Stimulated activated CD4-positive, alpha-beta T cell treated with anti-CD3 and anti-CD28 coated beads, Interleukin-2, amount 100 ng/mL, for 24 hours (primary cell): ENCODE data around the gene JAKMIP3.
A peak's percentile ranks its signal among the peaks of the same experiment; 100 is the strongest.

ENCODE experiments used
- DNase-seq, 2 donors: peaks; one replicate each; pipeline ENCODE4 v3.0.0-alpha.2; 2020

The JAKMIP3 gene

GRCh38 chr10:132065491-132066105, at the start of gene JAKMIP3:
JAKMIP3 (plus strand) TSS chr10:132065946; CDS start chr10:132104809, 38,863 bp downstream.
- DNase-seq: no peak

DNA sequence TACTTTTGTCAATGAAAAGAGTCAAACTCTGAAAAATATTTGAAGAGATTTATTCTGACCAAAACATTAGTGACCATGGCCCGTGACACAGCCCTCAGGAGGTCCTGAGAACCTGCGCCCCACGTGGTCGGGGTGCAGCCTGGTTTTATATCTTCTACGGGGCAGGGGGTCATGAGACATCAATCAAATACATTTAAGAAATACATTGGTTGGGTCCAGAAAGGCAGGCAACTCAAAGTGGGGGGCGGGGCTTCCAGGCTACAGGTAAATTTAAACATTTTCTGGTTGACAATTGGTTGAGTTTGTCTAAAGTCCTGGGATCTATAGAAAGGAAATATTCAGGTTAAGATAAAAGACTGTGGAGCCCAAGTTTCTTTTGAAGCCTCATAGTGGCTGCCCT, 49.2 kb upstream of the JAKMIP3 start:
- no peak for DNase-seq

- DNase-seq: no peak
Observed at GRCh38 chr10:132018446-132018845, 47.3 kb upstream of the JAKMIP3 start.

DNA sequence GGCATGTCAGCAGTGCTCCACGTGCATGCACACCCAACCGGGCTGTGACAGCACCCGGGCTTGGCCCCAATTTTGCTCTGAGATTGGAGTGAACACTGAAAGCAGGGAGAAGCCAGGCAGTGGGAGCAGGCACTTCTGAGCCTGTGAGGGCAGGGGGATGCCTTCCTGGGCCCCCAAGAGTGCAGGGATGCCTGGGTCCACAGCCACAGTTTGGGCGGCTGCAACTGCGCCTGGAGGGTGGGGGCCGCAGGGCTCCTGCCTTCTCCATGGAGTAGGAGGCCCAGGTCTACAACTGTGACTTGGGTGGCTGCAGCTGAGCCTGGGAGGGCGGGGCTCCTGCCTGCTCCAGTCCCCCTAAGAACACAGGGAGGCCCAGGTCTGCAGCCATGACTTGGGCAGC, 46.4 kb upstream of the JAKMIP3 start:
- no peak for DNase-seq

- DNase-seq: no peak
Observed at GRCh38 chr10:132020456-132020855, 45.3 kb upstream of the JAKMIP3 start.

DNA sequence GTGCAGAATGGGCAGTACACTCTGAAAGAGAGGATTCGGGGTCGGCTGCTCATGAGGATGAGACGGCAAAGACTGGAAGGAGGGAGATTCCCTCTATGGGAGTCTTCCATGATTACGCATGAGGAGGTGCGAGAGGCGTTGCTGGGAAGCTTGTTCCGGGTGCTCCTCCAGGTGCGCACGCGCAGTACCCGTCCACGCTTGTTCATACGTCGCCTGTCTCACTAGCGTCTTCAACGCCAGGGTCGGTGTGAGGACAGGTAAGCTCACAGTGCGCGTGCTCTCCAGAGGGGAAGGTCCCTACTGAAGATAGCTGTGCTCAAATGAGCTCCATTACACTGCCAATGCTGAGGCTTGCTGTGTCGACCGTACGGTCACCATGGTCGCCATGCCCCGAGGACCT, 44.7 kb upstream of the JAKMIP3 start:
- DNase-seq: no peak

DNA sequence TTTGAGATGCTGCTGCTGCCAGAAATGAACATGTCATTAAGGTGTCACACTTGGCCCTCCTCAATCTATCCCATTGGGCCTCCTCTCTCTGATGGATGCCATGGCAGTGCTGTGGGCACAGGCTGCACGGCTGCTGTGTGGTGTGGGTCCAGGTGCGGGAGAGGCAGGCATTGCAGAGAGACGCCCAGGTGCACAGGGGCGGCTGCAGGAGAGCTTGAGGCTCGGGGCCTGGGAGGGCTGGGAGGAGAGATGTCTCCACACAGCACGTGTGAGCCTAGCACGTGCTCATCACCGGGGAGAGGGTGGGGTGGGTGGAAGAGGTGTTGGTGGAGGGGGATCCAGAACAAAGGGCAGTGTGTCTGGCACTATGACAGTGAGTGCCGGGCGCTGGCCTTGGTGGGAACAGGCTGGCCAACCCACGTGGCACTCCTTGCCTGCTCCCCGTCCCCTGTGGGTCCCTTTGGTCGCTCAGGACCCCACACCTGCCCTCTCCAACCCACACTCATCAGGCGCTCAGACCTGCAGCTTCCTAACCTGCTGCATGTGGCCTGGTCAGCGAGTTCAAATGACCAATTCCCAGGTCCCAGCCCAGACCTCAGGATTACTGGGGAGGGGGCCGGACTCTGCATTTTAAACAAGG, 44.1 kb upstream of the JAKMIP3 start:
- no peak for DNase-seq

DNA sequence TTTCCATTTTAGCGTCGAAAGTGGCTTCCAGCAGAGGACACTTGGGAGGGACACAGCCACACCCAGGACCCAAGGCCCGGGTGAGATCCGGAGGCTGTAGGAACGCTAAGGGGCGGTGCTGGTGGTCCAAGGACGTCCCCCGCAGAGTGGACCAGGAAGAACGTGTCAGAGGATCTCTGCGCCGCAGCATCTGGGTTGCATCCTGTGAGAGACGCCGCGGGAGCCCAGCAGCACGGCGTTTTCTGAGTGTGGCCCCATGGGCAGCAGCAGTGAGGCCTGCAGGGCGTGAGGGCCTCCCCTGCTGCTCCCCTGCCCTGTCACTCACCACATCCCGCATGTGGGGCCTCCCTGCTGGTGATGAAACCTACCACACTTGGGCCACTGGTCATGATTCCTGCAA, 43.5 kb upstream of the JAKMIP3 start:
- no peak for DNase-seq

- DNase-seq: peak; percentile 83 to 88
Observed at GRCh38 chr10:132023092-132023811, 42.5 kb upstream of the JAKMIP3 start.

GRCh38 chr10:132027423-132027983, 38.2 kb upstream of the JAKMIP3 start:
- no peak for DNase-seq

DNA sequence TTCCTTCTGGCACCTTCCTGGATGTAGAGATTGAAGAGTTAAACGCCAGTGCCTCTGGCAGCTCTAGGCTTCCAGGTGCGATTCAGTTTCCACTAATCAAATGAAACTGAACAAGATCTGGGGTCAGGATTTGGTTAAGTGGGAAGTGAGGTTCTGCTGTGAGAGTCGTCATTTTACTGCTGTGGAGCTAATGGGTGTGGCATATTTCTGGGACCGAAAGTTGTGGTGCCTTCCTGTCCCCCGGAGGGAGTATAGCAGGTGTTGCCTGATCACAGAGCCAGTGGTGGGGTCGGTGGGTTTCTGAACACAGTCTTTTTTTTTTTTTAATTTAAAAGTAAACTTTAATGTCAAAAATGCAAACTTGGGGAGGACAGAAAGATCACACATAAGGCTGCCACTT, 37.0 kb upstream of the JAKMIP3 start:
- DNase-seq: no peak

DNA sequence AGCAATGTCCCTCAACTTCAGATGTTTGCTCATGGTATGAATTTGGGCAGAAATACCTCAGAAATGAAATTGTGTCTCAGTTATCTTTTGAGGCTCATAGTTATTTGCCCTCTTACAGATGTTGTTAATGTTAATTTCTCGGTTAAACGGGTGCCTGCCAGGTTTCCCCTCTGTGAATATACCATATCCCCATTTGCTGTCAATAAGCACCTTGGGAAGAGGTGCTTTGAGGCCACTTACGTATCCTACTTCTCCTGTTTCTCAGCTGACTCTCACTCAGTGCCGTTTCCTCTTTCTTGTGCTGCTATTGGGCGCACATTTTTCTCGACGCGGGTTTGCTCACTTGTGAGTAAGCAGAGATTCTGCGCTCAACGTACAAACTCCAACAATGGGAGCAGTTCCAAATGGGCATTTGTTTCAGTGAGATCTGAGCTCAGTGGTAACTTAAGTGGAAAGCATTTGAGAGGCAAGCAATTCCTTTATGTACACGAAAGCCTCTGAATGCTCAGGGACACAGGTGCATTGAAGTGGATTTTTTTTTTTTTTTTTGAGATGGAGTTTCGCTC, 34.8 kb upstream of the JAKMIP3 start:
- no peak for DNase-seq

GRCh38 chr10:132033632-132034031, 32.1 kb upstream of the JAKMIP3 start:
- no peak for DNase-seq

GRCh38 chr10:132035476-132035875, 30.3 kb upstream of the JAKMIP3 start:
- no peak for DNase-seq

DNA sequence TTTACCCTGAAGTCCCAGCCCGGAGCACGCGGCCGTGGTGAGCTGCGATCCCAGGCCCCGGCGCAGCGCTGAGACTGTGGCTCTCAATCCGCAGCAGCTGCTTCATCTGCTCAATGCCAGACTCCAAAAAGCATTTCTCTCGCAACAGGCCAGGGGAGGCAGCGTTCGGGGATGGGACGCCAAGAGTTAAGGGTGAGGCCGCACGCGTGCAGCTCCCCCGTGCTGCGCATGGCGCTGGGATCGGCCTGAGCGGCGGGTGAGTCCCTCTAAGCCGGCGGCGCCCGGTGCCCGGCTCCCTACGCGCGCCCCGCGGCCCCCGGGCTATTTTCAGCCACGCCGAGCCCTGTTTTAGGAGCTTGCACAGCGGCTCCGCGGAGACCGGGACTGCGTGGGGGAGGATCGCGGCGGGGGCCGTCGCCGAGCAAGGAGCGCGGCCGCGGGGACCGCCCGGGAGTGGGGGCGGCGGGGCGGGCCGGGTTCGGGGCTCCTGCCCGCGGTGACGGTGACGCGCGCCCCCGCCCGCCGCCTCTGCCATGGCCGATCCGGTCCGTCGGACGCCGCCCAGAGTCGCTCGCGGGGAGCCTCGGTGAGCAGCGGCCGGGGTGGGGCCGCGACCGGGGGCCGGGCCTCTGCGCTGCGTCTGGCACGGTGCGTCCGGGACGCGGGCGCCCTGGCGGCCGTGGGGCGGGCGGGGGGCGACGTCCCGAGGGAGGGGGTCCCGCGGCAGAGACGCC, 29.4 kb upstream of the JAKMIP3 start:
- peak in 1 of 2 donors; percentile 31 for DNase-seq

GRCh38 chr10:132036887-132037675, 28.7 kb upstream of the JAKMIP3 start:
- peak in 1 of 2 donors; percentile 22 for DNase-seq

DNA sequence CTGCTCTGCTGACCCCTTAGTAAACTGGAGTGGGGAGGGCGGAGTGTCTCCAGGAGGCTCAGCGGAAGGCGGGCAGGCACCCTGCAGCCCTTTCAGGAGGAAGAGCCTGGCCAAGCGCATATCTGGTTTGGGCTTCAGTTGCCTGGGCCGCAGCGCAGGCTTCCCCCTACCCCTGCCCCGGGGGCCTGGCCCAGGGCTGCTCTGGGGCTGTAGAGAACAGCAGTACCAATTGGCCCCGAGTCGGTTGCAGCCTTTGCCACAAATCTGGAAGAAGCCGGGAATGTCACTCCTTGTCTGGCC, 28.1 kb upstream of the JAKMIP3 start:
- DNase-seq: no peak

DNA sequence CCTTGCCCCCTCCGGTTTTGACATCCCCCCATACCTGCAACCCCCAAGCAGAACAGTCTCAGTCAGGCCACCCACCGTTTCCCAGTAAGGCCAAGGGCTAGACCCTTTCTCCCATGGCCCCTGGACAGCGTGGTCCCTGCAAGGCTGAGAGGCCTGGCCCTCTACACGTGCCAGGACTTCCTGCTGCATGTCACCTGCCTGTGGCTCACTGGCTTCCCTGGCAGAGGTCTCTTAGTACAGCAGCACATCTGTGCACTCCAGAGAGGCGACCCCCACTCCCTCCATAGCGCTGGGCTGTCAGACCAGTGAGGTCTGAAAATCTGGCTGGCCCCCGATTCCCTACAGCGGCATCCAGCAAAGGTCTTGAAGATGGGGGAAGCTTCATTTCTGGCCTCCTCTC, 26.4 kb upstream of the JAKMIP3 start:
- DNase-seq: no peak

GRCh38 chr10:132040046-132040445, 25.7 kb upstream of the JAKMIP3 start:
- DNase-seq: no peak

DNA sequence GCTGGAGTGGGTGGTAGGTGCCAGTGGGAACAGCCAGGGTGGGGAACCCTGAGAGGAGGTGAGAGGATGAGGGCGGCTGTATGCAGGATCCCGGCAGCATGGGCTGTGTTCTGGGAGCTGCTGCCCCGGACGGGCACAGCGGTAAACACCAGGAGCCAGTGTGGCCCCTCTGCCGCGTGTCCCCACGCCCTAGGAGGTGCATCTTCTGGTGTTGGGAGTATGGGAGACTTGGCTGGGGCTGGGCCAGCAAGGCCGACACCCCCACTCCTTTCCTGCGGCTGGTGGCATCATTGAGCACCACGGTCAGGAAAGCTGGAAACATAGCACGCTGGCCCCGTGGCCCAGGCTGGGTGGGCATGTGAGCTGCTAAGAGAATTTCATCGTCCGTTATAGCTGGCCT, 24.4 kb upstream of the JAKMIP3 start:
- DNase-seq: no peak

DNA sequence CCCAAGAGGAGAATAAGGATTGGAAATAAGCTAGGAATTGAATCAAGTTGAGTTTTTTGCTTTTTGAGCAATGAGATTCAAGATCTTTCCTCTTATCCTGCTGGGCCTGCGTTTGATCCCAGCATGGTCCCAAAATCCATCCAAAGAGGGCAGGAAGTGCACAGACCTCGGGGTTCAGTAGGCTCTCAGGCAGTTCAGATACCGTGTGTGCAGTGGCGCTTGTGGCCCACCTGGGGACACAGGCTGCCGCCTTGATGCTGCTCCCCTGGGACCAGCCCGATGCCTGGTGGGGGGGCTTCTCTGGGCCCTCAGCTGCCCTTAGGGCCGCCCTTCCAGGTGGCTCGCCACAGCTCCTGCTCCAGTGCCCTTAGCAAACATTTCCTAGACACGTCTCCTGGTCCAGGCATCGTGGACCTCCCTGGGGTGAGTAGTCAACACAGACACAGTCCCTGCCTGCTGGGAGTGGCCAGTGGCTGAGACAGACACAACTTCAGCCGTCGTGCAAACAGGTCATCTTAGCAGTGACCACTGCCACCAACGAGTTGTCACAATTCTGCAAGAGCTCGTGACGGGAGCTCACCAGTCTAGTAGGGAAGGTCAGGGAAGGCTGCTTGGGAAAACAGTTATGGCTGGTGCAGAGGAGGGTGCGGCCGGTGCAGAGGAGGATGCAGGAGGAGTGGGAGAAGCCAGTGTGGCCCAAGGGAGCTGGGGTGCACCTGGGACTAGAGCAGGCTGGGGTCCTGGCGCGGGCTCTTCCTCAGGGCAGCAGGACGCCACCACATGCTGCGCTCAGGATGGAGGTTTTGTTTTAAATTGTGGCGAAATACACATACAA, 21.7 kb upstream of the JAKMIP3 start:
- no peak for DNase-seq
